Neural cell (in vitro differentiated cells): Measurements from ENCODE around the gene NKX1-2. TPM values are rescaled to one million over a fixed set of nuclear protein-coding genes. Genes with fewer than 3 reads are reported as not detected.

Experiments
- H2AFZ ChIP-seq: fragments of 200-600, 300-800 bp; sonication (generic), shearing (Covaris generic); 2 replicates; pipeline ENCODE4 v1.6.0; 2014; ENCODE audit warnings: low read depth, mild to moderate bottlenecking, antibody characterized with exemption, low read length, moderate library complexity
- H3F3A ChIP-seq: fragments of 200-600 bp; shearing (Covaris generic); 2 replicates; pipeline ENCODE4 v1.6.1; 2016; ENCODE audit warnings: mild to moderate bottlenecking, moderate library complexity, mixed read lengths, antibody characterized with exemption, low read length; ENCODE audit not compliant: insufficient read depth, poor library complexity, severe bottlenecking
- H3K27ac ChIP-seq: fragments of 200-600, 300-800 bp; sonication (generic), shearing (Covaris generic); 2 replicates; pipeline ENCODE4 v1.5.1; 2014; ENCODE audit warnings: mild to moderate bottlenecking, low read length, moderate library complexity
- H3K27me3 ChIP-seq: fragments of 300-800, 200-600 bp; sonication (generic), shearing (Covaris generic); 2 replicates; pipeline ENCODE4 v1.6.0; 2014; ENCODE audit warnings: mild to moderate bottlenecking, low read depth, low read length, moderate library complexity; ENCODE audit not compliant: insufficient read depth
- H3K36me3 ChIP-seq: fragments of 300-800, 200-600 bp; sonication (generic), shearing (Covaris generic); 2 replicates; pipeline ENCODE4 v1.5.1; 2014; ENCODE audit warnings: mild to moderate bottlenecking, antibody characterized with exemption, low read length, moderate library complexity; ENCODE audit not compliant: insufficient read depth
- H3K4me2 ChIP-seq: fragments of 300-800, 200-600 bp; sonication (generic), shearing (Covaris generic); 2 replicates; pipeline ENCODE4 v1.6.0; 2014; ENCODE audit warnings: mild to moderate bottlenecking, low read length
- H3K4me3 ChIP-seq: fragments of 300-800, 200-600 bp; sonication (generic), shearing (Covaris generic); 2 replicates; pipeline ENCODE4 v1.5.1; 2014; ENCODE audit warnings: mild to moderate bottlenecking, low read length, moderate library complexity
- H3K79me2 ChIP-seq: fragments of 200-600 bp; shearing (Covaris generic); replicated peaks from 2 replicates; pipeline ENCODE4 v1.6.0; 2014; ENCODE audit warnings: mild to moderate bottlenecking, low read length, moderate library complexity; ENCODE audit not compliant: insufficient read depth
- H3K9ac ChIP-seq: fragments of 300-800, 200-600 bp; sonication (generic), shearing (Covaris generic); 2 replicates; pipeline ENCODE4 v1.6.1; 2016; ENCODE audit warnings: mild to moderate bottlenecking, low read length, mixed read lengths
- H3K9me2 ChIP-seq: fragments of 200-600 bp; shearing (Covaris generic); 2 replicates; pipeline ENCODE4 v1.6.1; 2016; ENCODE audit warnings: mild to moderate bottlenecking, low read length, mixed read lengths; ENCODE audit not compliant: insufficient read depth
- H3K9me3 ChIP-seq: fragments of 200-600, 300-800 bp; sonication (generic), shearing (Covaris generic); 2 replicates; pipeline ENCODE4 v1.6.1; 2016; ENCODE audit warnings: mild to moderate bottlenecking, mixed run types, low read length, moderate library complexity, mixed read lengths
- H4K20me1 ChIP-seq: fragments of 200-600 bp; shearing (Covaris generic); 2 replicates; pipeline ENCODE4 v1.6.1; 2016; ENCODE audit warnings: mild to moderate bottlenecking, mixed run types; ENCODE audit not compliant: insufficient read depth
- EP300 ChIP-seq: fragments of 450-650 bp; conservative IDR thresholded peaks from 2 replicates; pipeline ENCODE4 v1.6.1; 2014; ENCODE audit warnings: antibody characterized with exemption, mild to moderate bottlenecking, moderate library complexity; ENCODE audit not compliant: poor library complexity, severe bottlenecking
- EZH2 ChIP-seq: fragments of 200-600, 300-800 bp; shearing (Covaris generic), sonication (generic); IDR thresholded peaks from 2 replicates; pipeline ENCODE4 v1.6.1; 2014; ENCODE audit warnings: antibody characterized with exemption, low read length, borderline replicate concordance, mild to moderate bottlenecking; ENCODE audit not compliant: insufficient read depth, poor library complexity, severe bottlenecking
- MXI1 ChIP-seq: fragments of 450-650 bp; conservative IDR thresholded peaks from 2 replicates; pipeline ENCODE4 v1.6.1; 2014; ENCODE audit warnings: antibody characterized with exemption, mild to moderate bottlenecking; ENCODE audit not compliant: poor library complexity, severe bottlenecking
- RAD21 ChIP-seq: fragments of 450-650 bp; conservative IDR thresholded peaks from 2 replicates; pipeline ENCODE4 v1.6.1; 2014; ENCODE audit warnings: antibody characterized with exemption, mild to moderate bottlenecking, moderate library complexity
- REST ChIP-seq: IDR thresholded peaks from 2 replicates; pipeline ENCODE4 v1.6.1; 2012; ENCODE audit warnings: borderline replicate concordance
- SMC3 ChIP-seq: fragments of 450-650 bp; conservative IDR thresholded peaks from 2 replicates; pipeline ENCODE4 v1.6.1; 2014; ENCODE audit warnings: antibody characterized with exemption, mild to moderate bottlenecking, moderate library complexity; ENCODE audit not compliant: poor library complexity
- TAF1 ChIP-seq: IDR thresholded peaks from 2 replicates; pipeline ENCODE4 v1.6.1; 2012; ENCODE audit warnings: low read depth
- polyA plus RNA-seq: library from polyadenylated mRNA; depleted of rRNA; stranded (reverse); fragments of >200 nt; gene quantifications from 2 replicates; pipeline ENCODE4 v1.2.3, GENCODE V29; 2014

NKX1-2 gene
- polyA plus RNA-seq, 1 donor from 2014 or later = 0.19 TPM

- Histone ChIP-seq H3K9ac (no peak overlapping the region), H3K27me3 (no peaks in the 10 kb centered on the region), H3F3A (no peaks in the 10 kb centered on the region), H3K4me3 (no peak overlapping the region), H3K27ac (no peak overlapping the region), H3K36me3 (no peaks in the 10 kb centered on the region), H2AFZ (no peak overlapping the region), H3K79me2 (no peaks in the 10 kb centered on the region), H3K9me2 (no peaks in the 10 kb centered on the region), H3K9me3 (no peaks in the 10 kb centered on the region), H3K4me2 (no peak overlapping the region), H4K20me1 (no peaks in the 10 kb centered on the region)
- no peak for TF ChIP-seq EZH2
- no peak for TF ChIP-seq SMC3
- TF ChIP-seq RAD21 = no peak
- TF ChIP-seq REST = no peak
- no peak for TF ChIP-seq TAF1
- TF ChIP-seq EP300 = no peak
Observed at GRCh38 chr10:124465003-124465776, 15.4 kb upstream of the NKX1-2 start.

- H3K9me3 ChIP-seq = no peaks in the 10 kb centered on the region
- TF ChIP-seq REST = no peak
- no peak for TF ChIP-seq MXI1
- no peaks in the 10 kb centered on the region for H3K36me3 ChIP-seq
- no peaks in the 10 kb centered on the region for H3F3A ChIP-seq
- H3K79me2 ChIP-seq = no peaks in the 10 kb centered on the region
- H3K27me3 ChIP-seq = no peaks in the 10 kb centered on the region
- H3K4me2 ChIP-seq = no peak overlapping the region
- H3K9me2 ChIP-seq = no peaks in the 10 kb centered on the region
- H2AFZ ChIP-seq = no peak overlapping the region
- H3K27ac ChIP-seq = no peak overlapping the region
- H3K4me3 ChIP-seq = no peak overlapping the region
- no peak overlapping the region for H3K9ac ChIP-seq
- no peaks in the 10 kb centered on the region for H4K20me1 ChIP-seq
Observed at GRCh38 chr10:124464028-124464965, 14.5 kb upstream of the NKX1-2 start.
